Fibroblast of lung (primary cell): Measurements from ENCODE around the gene SLC23A3. TPM values are rescaled to one million over a fixed set of nuclear protein-coding genes. Genes with fewer than 3 reads are reported as not detected.

ENCODE experiments used
- DNase-seq, 2 donors: peaks; one replicate each; pipeline versions ENCODE4 v3.0.0 to v3.0.0-alpha.2; 2010; ENCODE audit warnings: low read depth in 2 of 2
- H2AFZ ChIP-seq: 2 replicates; pipeline ENCODE4 v1.5.1; 2012; ENCODE audit warnings: low read length, control low read depth, inconsistent platforms
- H3K27ac ChIP-seq: 2 replicates; pipeline ENCODE4 v1.5.1; 2011; ENCODE audit warnings: low read length, control low read depth; ENCODE audit not compliant: insufficient read depth
- H3K27me3 ChIP-seq: 2 replicates; pipeline ENCODE4 v1.5.1; 2011; ENCODE audit warnings: mild to moderate bottlenecking, low read length; ENCODE audit not compliant: control insufficient read depth, insufficient read depth
- H3K36me3 ChIP-seq: 2 replicates; pipeline ENCODE4 v1.5.1; 2011; ENCODE audit warnings: low read length; ENCODE audit not compliant: control insufficient read depth, insufficient read depth
- H3K4me1 ChIP-seq: 2 replicates; pipeline ENCODE4 v1.5.1; 2011; ENCODE audit warnings: low read length; ENCODE audit not compliant: control insufficient read depth, insufficient read depth; ENCODE audit errors: extremely low read depth
- H3K4me2 ChIP-seq: 2 replicates; pipeline ENCODE4 v1.5.1; 2011; ENCODE audit warnings: low read length, control low read depth; ENCODE audit not compliant: insufficient read depth; ENCODE audit errors: extremely low read depth
- H3K4me3 ChIP-seq, 4 experiments: fragments of 200-600 bp in 1 of 4; sonication (generic) in 1 of 4; replicated peaks in 1 of 4; 2 replicates each; pipeline ENCODE4 v1.5.1; 2011 to 2016; ENCODE audit warnings: low read length in 4 of 4, low read depth in 3 of 4, mild to moderate bottlenecking in 3 of 4, control low read depth in 2 of 4, inconsistent platforms in 1 of 4, mixed read lengths in 1 of 4; ENCODE audit not compliant: insufficient read depth in 1 of 4; ENCODE audit errors: control extremely low read depth in 1 of 4
- H3K79me2 ChIP-seq: 2 replicates; pipeline ENCODE4 v1.5.1; 2012; ENCODE audit warnings: mild to moderate bottlenecking, low read length, inconsistent platforms; ENCODE audit not compliant: control insufficient read depth, insufficient read depth
- H3K9ac ChIP-seq: 2 replicates; pipeline ENCODE4 v1.5.1; 2011; ENCODE audit warnings: mild to moderate bottlenecking, low read length, control low read depth; ENCODE audit not compliant: insufficient read depth
- H3K9me3 ChIP-seq: 2 replicates; pipeline ENCODE4 v1.5.1; 2012; ENCODE audit warnings: low read depth, low read length; ENCODE audit not compliant: control insufficient read depth, insufficient read depth
- H4K20me1 ChIP-seq: 2 replicates; pipeline ENCODE4 v1.5.1; 2011; ENCODE audit warnings: low read length; ENCODE audit not compliant: control insufficient read depth, insufficient read depth; ENCODE audit errors: extremely low read depth
- CTCF ChIP-seq, 2 donors: IDR thresholded peaks in 1 of 2; conservative IDR thresholded peaks in 1 of 2; 1 replicate in 1 of 2; 2 replicates in 1 of 2; pipeline ENCODE4 v1.5.1; 2011 to 2012; ENCODE audit warnings: low read length in 2 of 2, control low read depth in 1 of 2, inconsistent platforms in 1 of 2, low read depth in 1 of 2, mild to moderate bottlenecking in 1 of 2
- EZH2 ChIP-seq: IDR thresholded peaks from 2 replicates; pipeline ENCODE4 v1.5.1; 2012; ENCODE audit warnings: low read length, control low read depth, mild to moderate bottlenecking; ENCODE audit errors: missing control alignments
- polyA plus RNA-seq, 2 donors: library from polyadenylated mRNA; depleted of rRNA in 1 of 2; stranded (reverse) in 1 of 2; unstranded in 1 of 2; fragments of >200 nt; gene quantifications; 2 replicates each; pipeline ENCODE4 v1.2.1, GENCODE V29; 2011 to 2012; ENCODE audit warnings: missing spikeins in 1 of 2
- total RNA-seq: library from RNA; depleted of rRNA; stranded (reverse); fragments of >200 nt; gene quantifications from 2 replicates; pipeline ENCODE4 v1.2.1, GENCODE V29; 2014

Gene SLC23A3
- total and polyA plus RNA-seq, 2 donors (not counting 1 experiment from before 2014, with no cell fraction given): 0.52 to 2.5 TPM

GRCh38 chr2:219140722-219141121 is 29.1 kb downstream of the SLC23A3 start:
- Histone ChIP-seq H2AFZ (no peak overlapping the region), H3K4me2 (no peak overlapping the region), H3K27ac (no peak overlapping the region), H4K20me1 (no peaks in the 10 kb centered on the region), H3K9me3 (no peaks in the 10 kb centered on the region), H3K36me3 (no peaks in the 10 kb centered on the region), H3K27me3 (no peaks in the 10 kb centered on the region), H3K9ac (no peak overlapping the region), H3K4me3 (no peak overlapping the region), H3K4me1 (peaks cover 4% of the 10 kb centered on the region), H3K79me2 (no peaks in the 10 kb centered on the region)
- no peak for DNase-seq
- TF ChIP-seq EZH2: no peak
- no peak for TF ChIP-seq CTCF (conservative IDR thresholded peaks at IDR 0.05 in 1 of 2, IDR thresholded peaks at IDR 0.05 in 1 of 2; ENCODE audit: low read depth in 1 of 2, low read length in 2 of 2)

GRCh38 chr2:219133976-219134375 is 35.9 kb downstream of the SLC23A3 start:
- H3K4me2 ChIP-seq: no peak overlapping the region
- no peak for DNase-seq
- H3K4me3 ChIP-seq: no peak overlapping the region
- no peak overlapping the region for H3K9ac ChIP-seq
- no peaks in the 10 kb centered on the region for H3K4me1 ChIP-seq
- H3K36me3 ChIP-seq: no peaks in the 10 kb centered on the region
- H3K79me2 ChIP-seq: no peaks in the 10 kb centered on the region
- no peaks in the 10 kb centered on the region for H4K20me1 ChIP-seq
- no peaks in the 10 kb centered on the region for H3K27me3 ChIP-seq
- no peaks in the 10 kb centered on the region for H3K9me3 ChIP-seq
- no peak overlapping the region for H3K27ac ChIP-seq
- TF ChIP-seq EZH2: no peak
- TF ChIP-seq CTCF (conservative IDR thresholded peaks at IDR 0.05 in 1 of 2, IDR thresholded peaks at IDR 0.05 in 1 of 2; ENCODE audit: low read depth in 1 of 2, low read length in 2 of 2): no peak
- H2AFZ ChIP-seq: no peak overlapping the region

- no peaks in the 10 kb centered on the region for H3K36me3 ChIP-seq
- H2AFZ ChIP-seq: no peak overlapping the region
- H3K27ac ChIP-seq: no peak overlapping the region
- H3K27me3 ChIP-seq: no peaks in the 10 kb centered on the region
- no peak for DNase-seq
- TF ChIP-seq CTCF (conservative IDR thresholded peaks at IDR 0.05 in 1 of 2, IDR thresholded peaks at IDR 0.05 in 1 of 2; ENCODE audit: low read depth in 1 of 2, low read length in 2 of 2): no peak
- no peak for TF ChIP-seq EZH2
- H3K4me3 ChIP-seq: no peak overlapping the region
- no peaks in the 10 kb centered on the region for H3K4me1 ChIP-seq
- no peak overlapping the region for H3K9ac ChIP-seq
- H4K20me1 ChIP-seq: no peaks in the 10 kb centered on the region
- H3K4me2 ChIP-seq: no peak overlapping the region
- H3K9me3 ChIP-seq: no peaks in the 10 kb centered on the region
- H3K79me2 ChIP-seq: no peaks in the 10 kb centered on the region
Measured at GRCh38 chr2:219131744-219132143, 38.1 kb downstream of the SLC23A3 start.
